NCI-H2107 (cell line): ENCODE measurements around the gene CYP19A1.

ENCODE experiments used
- DNase-seq: peaks from one replicate; lab custom pipeline; 2025; lab: John Stamatoyannopoulos, UW

The CYP19A1 gene

DNA sequence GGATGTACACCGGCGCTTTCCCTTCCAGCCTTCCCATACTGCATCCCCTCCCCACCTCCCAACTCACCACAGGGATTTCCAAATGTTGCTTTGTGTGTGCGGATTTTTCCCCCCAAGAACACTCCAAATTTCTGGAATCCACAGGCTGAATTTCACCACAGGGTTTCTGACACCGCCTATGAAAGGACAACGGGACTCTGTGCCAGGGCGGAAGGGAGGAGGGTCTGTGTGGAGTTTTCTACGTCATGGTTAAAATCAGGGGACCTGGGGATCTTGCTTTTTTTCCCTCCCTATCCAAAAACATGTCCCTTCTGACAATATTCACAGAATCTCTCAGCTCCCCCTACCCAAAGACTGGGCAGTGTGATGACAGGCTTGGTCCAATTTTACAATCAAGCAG lies 14.6 kb downstream of the CYP19A1 start:
- no peak for DNase-seq

DNA sequence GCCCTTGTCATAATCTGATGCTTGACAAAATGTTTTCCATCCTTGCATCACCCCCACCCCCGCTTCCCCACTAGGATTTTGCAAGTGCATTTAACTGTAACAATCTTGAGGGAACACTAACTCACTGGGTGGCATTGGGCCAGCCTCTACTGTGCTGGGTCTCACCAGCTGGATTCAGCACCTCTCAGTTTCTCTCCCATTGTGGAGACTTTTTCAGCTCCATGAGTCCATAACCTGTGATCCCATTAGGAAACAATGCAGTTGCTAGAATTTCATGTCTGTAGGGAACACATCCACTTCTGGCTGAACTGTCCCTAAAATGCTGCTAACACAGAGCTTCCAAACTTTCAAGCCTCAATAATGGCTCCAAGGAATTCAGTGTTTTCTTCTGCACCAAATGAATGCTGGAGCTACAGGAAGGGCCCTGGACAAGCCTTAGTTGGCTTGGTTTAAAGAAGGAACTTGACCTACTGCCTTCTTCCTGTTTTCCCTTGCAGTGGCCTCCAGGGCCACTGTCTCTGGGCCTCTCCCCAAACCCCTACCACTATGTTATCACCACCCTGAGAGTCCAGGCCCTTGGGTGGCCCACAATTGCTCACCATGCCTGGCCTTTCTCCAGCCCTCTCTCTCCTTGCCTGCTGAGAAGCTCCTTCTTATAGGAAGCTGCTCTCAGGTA lies 15.6 kb downstream of the CYP19A1 start:
- no peak for DNase-seq

DNA sequence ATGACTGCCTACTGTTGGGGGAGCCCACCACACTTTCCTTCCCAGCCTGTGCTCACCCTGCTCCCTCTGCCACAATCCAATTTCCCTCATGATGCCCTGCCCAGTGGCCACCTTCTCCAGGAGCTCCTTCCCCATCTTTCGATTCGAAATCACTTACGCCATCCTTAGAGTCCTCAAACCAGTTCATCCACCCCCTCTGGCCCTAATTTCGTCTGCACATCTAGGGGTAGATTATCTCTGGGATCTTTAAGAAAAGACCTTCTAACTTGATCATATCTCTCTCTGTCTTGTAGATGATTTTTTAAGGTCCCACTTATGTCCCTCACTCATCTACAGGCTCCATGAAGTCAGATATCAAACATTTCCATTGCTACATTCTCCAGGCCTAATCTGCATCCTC lies 17.1 kb downstream of the CYP19A1 start:
- DNase-seq, result no peak

DNA sequence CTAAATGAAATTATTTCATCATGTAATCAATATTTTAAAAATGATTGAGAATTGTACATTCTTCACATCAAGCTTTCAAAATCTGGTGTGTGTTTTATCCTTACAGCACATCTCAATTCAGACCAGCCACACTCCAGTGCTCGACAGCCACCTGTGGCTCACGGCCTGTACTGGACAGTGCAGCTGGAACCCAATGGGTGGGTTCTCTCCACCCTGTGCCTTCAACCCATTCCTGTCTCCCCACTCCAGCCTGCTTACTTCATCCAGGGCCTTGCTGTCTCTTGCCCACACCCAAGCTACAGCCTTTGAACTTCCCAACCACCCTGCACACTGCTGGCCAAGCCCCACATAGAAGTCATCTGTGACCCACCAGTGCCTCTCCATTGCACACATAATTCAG lies 17.6 kb downstream of the CYP19A1 start:
- no peak for DNase-seq

DNA sequence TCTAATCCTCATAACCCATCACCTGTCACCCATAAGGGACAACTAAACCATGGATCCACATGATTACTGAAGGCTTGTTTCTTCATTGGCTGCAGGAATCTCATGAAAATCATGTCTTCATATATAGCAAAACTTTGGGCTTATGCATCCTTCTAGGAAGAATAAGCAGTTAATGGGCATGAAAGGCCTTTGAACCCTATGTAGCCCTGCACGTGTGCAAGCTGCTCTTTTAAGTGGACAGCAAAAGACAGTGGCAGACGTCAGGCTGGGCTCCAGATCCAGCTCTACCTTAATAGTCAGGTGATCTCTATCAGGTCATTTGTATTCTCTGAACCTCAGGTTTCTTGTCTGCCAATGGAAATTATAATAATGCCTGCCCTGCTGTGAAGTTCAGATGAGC lies 18.9 kb downstream of the CYP19A1 start:
- no peak for DNase-seq

DNA sequence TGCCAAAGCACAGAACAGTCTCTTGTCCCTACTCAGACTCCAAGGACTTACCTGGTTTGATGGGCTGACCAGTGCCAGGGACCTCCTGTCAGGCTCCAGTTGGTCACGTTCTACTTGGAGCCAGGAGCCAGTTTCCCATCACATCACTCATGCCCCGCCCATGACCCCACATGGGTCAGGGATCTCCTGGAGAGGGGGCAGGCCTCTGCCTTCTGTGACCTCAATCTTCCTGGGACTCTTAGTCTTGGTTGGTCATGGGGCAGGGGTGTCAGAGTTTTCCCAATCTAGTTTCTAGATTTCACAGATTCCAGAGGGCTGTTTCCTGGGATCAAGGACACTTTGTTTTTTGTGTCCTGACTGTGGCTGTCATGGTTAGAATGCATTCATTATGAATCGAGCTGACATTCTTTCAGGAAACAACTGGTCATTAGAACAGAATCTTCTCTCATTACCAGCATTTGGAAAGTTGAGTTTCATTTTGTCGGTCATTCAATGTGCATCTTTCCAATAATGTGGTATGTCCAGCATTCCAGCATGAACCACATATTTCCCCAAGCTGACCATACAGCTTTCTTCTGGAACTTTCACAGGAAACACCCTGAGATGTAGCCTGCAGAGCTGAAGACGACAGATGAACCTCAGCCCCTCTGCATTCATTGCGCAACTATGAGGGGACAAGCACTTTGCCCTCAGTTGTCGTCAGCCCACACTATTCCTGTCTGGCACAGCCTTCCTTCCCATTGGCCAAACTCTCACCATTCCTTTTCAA lies 19.8 kb downstream of the CYP19A1 start:
- DNase-seq, result no peak

DNA sequence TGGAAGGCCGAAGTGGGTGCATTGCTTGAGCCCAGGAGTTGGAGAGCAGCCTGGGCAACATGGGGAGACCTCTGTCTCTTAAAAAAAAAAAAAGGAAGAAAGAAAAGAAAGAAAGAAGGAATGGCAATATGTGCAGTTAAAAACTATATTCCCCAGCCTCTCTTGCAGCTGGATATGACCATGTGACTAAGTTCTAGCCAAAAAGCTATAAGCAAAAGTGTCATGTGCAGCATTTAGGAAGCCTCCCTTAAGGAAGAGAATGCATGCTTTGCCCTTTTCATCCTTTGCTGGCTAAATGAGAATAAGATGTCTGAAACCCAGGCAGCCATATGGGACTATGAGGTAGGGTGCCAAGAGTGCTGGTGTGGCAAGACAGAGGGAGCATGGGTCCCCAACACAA lies 21.8 kb downstream of the CYP19A1 start:
- DNase-seq, result no peak

DNA sequence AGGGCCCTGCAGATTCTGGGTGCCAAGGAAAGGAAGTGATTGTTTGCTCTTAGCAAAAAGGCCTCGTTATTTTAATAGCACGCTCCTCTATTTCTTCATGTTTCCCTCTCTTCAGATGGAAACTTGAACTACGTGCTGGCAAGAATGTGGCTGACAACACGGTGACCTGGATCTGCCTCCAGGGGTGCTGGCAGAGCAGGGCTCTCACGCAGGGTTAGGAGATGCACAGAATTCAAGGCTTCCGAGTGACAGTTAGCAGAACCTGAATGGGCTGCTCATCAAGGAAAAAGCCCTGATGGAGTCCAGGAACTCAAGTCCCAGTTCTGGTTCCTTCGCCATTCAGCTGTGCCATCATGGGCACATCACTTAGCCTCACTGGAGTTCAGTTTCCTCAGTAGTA lies 22.7 kb downstream of the CYP19A1 start:
- DNase-seq, result no peak

DNA sequence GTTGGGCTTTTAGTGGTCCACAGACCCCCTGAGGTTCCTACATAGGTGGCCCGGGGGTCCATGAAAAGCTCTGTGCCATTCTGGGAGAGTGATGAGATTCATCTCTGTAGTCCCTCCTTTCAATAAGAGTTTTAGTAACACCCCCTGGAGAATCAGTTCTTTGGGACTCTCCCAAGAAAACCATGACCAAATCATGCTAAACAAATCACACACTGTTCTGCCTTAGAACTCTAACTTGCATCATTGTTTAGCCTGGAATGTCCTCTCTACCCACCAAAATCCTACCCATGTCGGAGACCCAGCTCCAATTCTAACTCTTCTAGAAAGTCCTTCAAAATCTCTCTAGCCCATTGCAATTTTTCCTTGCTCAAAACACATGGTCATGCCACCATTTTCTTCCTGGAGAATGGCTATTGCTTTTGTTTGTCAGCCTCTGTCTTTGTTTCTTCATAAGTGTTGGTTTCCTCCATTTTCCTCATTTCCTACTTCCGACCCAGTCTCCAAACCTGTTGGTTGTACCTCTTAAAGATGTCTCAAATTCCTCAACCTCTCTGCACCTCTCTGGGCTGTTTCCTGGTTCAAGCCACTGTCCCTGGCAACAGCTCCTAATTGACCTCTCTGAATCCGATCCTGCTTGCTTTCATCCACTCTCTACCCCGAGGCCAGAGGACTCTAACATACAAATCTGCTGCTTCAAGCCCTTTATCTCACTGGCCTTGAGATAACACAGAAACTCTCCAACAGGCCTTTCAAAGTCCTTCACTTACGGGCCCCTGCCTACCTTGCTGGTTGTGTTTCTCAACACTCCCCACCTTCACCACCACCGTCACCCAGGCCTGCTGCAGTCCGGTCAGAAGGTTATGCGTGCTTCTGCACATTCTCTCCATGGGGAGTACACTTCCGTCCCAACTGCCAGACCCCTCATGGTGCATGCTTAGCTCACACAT lies 23.7 kb downstream of the CYP19A1 start:
- DNase-seq, result no peak

DNA sequence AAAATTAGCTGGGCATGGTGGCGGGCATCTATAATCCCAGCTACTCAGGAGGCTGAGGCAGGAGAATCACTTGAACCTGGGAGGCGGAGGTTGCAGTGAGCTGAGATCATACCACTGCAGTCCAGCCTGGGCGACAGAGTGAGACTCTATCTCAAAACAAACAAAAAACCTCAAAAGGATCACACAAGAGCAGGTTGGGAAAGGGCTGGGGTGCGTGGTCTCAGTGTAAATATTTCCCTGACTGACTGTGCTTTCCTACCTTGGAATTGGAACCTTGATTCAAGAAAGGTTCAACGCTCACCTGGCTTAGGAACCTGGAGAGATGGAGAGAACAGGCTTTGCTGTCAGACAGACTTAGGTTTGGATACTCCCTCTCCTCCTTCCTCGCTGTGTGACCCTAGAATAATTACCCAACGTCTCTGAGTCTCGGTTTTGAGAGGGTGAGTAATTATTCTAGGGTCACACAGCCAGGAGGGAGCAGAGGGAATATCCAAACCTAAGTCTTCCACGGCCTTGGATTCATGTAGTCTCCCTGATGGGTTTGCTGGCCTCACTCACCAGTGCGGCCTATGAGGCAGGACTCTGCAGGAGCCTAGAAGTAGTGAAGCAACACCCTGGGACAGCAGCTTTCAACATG lies 24.6 kb downstream of the CYP19A1 start:
- DNase-seq, result no peak

DNA sequence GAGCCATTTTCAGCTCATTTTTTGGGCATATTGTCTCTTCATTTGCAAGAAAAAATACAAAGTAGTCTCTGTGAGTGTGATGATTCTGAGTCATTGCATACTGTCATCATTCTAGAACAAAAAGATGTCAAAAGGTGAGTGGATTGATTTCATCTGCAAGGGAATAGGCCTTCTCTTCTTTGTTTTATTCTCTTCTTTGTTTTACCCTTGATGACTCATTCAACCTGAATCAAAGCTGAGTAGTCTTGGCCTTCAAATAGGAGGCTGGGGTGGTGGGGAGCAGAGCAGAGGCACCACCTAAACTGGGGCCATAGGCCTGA lies 25.4 kb downstream of the CYP19A1 start:
- no peak for DNase-seq

DNA sequence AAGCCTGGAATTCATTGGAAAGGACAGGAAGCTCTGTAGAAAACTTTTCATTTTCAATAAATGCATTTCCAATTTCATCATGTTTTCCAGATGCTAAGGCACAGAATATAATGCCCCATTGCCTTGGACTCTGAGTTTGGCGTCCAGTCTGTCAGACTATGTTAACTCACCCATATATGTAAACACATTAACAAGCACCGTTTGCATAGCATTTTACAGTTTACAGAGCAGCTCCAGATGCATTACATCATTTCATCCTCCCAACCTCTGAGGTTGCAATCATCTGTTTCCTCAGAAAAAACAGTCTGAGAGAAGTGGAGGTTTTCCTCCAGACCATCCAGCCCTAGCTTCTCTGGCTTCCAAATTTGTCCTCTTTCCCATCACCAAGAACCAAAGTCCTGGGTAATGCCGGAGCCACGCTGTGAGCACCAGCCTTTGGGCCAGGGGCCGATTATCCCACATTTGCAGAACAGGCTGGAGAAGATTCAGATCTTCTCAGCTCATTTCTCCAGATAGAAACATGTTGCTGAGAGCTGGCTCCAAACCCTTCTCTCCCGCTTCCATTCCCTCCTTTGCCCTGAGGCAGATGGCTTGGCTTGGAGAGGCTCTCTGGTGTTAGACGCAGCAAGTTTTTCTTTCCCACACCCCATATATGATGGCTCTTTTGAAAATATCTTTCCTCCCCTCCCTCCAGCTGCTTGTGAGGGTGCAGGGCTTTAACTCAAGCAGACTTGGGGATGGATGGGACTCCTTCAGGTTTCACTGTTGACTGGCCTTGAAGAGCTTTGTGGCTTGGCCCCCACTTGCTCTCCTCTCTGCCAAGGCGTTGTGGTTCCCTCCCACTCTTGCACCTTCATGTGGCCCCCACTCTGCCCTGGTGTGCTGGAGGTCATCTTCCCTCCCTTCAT lies 26.0 kb downstream of the CYP19A1 start:
- DNase-seq, result no peak

DNA sequence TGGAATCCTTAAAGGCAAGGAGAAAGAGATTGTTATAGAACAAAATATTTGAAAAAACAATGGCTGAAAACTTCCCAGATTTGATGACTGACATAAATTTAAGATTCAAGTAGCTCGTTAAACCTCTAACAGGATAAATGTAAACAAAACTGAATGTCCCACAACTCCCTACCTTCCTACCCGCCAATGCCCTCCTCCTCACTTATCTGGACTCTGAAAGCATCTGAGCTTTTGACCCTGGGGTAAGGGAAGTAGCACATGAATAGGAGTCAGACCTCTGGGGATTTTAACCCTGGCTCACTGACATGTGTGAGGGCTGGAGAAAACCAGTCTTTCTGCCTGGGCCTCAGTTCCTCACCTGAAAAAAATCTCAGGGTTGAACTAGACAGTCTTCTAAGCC lies 26.9 kb downstream of the CYP19A1 start:
- DNase-seq, result no peak

DNA sequence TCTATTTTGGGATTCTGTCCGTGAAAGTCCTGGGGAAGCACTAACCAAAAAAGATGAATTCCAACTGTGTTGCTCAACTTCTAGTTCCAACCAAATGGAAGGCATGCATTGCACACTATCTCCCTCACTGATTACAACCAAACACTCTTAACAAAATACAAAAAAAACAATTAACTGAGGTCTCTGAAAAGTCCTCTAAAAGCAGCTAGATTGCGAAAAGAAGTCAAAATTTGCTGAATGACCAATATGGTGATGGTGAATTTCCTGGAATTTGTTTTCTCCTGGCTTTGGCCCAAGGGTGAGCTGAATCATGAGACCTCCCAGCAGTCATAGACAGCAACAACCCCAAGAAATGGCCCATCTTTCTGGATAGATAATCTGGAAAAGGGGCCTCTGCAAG lies 28.3 kb downstream of the CYP19A1 start:
- no peak for DNase-seq

DNA sequence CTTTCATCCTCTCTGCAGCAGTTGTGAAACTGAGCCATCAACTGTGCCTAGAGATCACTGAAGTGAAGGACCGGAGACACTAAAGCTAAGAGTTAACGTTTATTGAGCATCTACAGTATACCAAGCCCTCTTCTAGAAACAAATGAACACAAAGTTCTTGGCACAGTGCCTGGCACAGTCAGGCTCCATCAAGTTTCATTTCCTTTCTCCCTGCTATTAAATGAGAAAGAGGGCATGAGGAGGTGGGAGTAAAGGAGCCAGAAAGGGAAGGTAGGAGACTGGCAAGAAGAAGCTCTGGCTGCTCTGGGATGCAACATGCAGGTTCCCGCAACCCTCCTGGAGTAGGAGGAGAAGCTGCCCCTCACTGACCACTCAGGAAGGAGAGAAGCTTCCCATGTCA lies 30.6 kb downstream of the CYP19A1 start:
- no peak for DNase-seq

DNA sequence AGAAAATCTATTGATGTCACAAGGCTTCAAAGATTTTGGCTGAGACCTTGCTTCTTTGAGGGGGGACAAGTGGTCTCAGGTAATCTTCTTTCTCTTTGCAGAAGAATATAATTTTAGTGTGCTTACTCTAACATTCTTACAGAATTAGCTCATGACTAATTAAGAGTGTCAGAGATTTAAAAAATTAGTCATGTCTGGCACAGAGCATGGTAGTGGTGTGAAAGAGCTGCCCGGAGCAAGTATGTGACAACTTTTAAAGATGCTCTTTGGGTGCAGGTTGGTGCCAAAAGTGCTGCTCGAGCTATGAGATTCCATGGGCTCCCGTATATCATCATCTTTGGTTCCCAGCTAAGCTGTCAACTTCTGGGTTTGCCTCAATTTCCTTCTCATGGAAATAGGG lies 31.1 kb downstream of the CYP19A1 start:
- DNase-seq, result no peak

DNA sequence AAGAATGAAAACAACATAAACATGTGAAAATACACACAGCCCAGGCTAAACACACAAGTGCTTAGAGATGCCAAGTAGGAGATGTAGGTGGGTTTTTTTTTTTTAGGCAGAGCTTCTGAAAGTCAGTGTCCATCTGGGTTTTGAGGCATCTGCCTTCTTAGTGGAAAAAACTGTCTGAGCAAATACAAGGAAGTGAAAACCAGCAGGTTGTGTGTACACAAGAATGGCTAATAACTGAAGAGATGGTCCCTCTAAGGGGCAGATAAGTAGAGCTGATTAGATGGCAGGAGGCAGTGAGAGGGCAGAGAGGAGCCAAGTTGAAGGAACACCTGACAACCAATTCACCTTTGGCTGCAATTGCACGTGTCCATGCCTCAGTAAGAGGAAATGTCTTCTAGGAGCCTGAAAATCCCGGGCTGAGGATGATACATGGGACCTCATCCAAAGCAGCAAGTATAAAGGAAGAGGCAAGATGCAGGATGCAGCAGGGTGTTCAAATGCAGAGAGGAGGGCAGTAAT lies 34.9 kb downstream of the CYP19A1 start:
- no peak for DNase-seq

DNA sequence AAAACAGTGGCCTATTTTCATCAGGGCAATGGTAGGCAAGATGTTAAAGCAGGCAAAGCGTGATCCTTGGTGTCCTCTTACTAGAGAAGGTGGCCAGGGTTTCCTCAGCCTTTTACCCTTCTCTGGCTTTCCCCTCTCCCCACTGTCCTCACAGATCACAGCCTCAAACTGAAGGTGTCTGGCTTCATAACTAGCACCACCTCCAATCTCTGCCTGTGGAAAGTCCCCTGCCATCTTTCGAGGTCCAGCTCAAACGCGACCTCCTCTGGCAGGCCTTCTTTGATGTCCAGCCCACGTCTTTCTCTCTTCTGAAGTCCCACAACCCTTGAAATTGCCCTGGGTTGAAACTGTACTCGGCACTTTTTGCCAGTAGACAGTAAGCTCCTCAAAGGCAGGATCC lies 35.9 kb downstream of the CYP19A1 start:
- no peak for DNase-seq

DNA sequence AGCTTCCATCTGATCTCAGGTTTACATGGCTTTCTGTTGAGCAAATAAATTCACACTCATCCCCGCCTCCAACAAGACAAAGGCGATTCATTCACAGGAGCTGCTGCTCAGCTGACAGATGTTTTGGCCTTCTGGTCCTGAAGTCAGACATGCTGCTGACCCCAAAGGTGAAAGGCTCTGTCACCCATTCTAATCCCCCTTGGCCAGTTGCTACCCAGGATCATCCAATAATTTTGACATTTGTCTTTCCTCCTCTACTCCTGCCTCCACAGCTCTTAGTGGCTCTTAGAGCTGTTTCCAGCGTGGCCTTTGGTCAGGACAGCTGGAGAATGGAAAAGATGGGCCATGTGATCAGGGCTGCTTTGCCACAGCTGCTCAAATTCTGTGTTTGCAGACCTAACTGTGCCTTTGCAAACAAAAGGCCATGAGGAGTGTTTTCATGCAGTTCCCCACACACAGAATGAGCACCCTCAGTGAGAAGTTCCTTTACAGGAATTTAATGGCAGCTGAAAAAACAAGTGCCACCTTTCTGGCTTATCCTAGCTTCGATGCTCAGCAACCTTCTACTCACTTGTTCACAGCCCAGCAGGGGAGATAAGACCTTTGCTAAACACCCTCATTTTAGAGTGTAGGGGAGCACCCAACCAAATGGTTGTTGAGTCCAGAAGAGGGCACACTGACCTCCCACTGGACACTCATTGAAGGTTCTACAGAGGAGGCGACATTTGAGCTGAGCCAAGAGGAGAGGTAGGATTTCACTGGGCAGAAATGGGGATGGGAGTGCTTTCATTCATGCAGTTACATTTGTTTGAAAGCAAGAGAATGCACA lies 39.0 kb downstream of the CYP19A1 start:
- no peak for DNase-seq

DNA sequence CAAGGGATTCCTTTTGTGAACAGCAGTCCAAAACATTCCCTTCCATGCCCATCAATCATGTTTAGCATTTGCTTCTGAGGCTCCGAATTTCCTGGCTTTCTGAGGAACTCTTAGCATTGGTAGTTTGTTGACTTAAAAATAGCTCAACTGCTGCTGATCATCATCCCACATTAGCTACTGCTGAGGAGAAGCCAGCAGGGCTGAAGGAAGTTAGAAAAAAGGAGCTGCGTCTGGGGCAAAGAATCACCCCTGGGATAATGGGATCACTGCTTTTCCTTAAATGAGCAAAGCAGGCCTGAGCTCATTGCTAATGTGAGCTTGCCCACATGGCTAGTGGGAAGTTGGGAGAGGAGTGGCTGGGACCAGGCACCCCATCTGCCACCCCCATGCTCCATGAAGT lies 39.8 kb downstream of the CYP19A1 start:
- no peak for DNase-seq
